ENCODE data around the gene MTA3. TPM values are rescaled to one million over a fixed set of nuclear protein-coding genes. Genes with fewer than 3 reads are reported as not detected.
"Not testable (repeated sequence)": the region's sequence is repeated elsewhere in the genome, so short reads cannot be mapped to it uniquely, and the experiment has no call there.

MTA3 gene
- polyA plus RNA-seq, 3 donors from 2014 or later: 3.8 to 7.5 (median 7.0) TPM

DNA sequence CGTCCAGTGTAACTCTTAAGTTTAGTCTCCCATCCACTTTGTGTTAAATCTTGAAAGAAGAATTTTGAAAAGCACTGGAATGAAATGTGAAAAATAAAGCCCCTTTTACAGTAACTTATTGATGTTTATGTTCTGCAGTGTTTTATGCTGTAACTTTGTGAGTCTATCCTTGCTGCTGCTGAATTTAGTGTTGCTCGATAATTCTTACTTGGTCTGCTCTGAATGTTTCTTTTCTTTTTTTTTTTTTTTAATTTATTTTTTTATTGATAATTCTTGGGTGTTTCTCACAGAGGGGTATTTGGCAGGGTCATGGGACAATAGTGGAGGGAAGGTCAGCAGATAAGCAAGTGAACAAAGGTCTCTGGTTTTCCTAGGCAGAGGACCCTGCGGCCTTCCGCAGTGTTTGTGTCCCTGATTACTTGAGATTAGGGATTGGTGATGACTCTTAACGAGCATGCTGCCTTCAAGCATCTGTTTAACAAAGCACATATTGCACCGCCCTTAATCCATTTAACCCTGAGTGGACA is 36.0 kb downstream of the MTA3 start:
- not testable (repeated sequence) for H3K4me3 Mint-ChIP-seq; H3K4me1 Mint-ChIP-seq; H3K9me3 Mint-ChIP-seq; DNase-seq; H3K27ac Mint-ChIP-seq; H3K36me3 Mint-ChIP-seq; H3K27me3 Mint-ChIP-seq (ENCODE audit: low read depth in 3 of 3)

DNA sequence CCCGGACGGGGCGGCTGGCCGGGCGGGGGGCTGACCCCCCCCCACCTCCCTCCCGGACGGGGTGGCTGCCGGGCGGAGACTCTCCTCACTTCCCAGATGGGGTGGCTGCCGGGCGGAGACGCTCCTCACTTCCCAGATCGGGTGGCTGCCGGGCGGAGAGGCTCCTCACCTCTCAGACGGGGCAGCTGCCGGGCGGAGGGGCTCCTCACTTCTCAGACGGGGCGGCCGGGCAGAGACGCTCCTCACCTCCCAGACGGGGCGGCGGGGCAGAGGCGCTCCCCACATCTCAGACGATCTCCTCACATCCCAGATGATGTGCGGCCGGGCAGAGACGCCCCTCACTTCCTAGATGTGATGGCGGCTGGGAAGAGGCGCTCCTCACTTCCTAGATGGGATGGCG is 37.7 kb downstream of the MTA3 start:
- H3K9me3 Mint-ChIP-seq; DNase-seq; H3K27me3 Mint-ChIP-seq (ENCODE audit: low read depth in 3 of 3); H3K4me3 Mint-ChIP-seq; H3K4me1 Mint-ChIP-seq; H3K27ac Mint-ChIP-seq: not testable (repeated sequence)
- peaks cover 9 to 13% (median 9%) of the 10 kb centered on the region in 3 donors for H3K36me3 Mint-ChIP-seq

DNA sequence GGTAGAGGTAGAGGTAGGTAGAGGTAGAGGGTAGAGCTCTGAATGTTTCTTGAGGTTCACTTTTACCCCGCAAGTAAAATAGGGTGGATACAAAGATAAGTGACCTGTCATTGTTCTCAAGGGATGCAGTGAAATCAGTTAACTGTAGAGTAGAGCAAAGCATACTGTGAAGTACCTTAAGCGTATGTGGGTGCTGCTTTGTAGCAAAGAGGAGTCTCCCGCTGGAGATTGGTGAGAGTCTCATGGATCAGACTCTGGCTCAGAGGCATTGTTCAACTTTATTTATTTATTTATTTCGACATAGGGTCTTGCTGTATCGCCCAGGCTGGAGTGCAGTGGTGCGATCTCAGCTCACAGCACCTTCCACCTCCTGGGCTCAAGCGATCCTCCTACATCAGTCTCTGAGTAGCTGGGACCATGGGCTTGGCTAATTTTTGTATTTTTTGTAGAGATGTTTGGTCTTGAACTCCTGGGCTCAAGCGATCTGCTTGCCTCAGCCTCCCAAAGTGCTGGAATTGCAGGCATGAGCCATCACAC is 38.7 kb downstream of the MTA3 start:
- Mint-ChIP-seq H3K9me3 (no peaks in the 10 kb centered on the region), H3K36me3 (peaks cover 9 to 21% (median 13%) of the 10 kb centered on the region in 3 donors)

DNA sequence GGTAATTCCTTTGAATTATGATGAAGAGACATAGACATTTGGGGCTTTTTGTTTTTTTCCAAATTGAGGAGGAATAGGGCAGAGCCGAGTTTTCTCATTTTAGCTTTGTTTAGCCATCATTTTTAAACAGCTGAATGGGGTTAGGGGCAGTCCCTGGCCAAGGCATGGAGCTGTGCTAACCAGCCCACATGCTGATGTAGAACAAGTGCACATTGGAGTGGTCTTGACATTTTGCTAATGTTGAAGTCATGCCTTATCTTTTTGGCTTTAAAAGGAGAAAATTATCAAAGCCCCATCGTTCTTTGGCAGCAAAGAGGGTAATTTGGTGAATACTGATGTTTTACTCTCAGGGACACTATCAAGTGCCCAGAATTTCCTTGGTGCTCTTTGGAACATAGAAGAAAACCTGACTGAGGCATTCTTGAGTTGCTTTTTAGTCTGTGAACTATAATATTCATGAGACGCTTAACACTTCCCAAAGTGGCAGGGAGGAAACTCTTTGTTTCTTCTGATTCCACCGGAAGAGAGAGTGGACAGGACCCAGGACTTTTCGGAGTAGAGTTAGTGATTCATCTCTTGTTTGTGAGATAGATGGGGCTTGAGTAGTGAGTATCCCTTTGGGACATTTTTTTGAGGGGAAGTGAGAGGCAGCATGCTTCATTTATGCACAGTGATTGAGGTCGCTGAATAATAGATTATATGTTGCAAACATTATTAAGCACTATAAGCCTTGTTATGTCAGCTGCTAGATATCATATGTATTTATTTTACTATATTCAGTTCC is 45.0 kb downstream of the MTA3 start:
- Mint-ChIP-seq H3K4me3 (no peak overlapping the region), H3K27ac (no peak overlapping the region), H3K27me3 (ENCODE audit: low read depth in 3 of 3) (no peaks in the 10 kb centered on the region), H3K36me3 (peaks cover 13 to 24% (median 18%) of the 10 kb centered on the region in 3 donors), H3K9me3 (no peaks in the 10 kb centered on the region), H3K4me1 (no peaks in the 10 kb centered on the region)
- DNase-seq: no peak

More for the DNA sequence above, 38.7 kb downstream of the MTA3 start:
- DNase-seq: no peak
- Mint-ChIP-seq H3K27ac (no peak overlapping the region), H3K4me3 (no peak overlapping the region), H3K27me3 (ENCODE audit: low read depth in 3 of 3) (no peaks in the 10 kb centered on the region), H3K4me1 (no peaks in the 10 kb centered on the region)

DNA sequence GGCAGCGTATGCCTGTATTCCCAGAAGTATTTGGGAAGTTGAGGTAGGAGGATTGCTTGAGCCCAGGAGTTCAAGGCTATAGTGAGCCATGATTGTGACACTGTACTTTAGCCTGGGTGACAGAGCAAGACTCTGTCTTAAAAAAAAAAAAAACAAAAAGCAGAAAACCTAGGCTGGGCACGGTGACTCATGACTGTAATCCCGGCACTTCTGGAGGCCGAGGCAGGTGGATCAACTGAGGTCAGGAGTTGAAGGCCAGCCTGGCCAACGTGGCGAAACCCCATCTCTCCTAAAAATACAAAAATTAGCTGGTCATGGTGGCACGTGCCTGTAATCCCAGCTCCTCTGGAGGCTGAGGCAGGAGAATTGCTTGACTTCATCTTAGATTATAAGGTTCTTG is 46.4 kb downstream of the MTA3 start:
- Mint-ChIP-seq H3K9me3 (no peaks in the 10 kb centered on the region), H3K36me3 (peaks cover 15 to 23% (median 22%) of the 10 kb centered on the region in 3 donors), H3K27me3 (ENCODE audit: low read depth in 3 of 3) (no peaks in the 10 kb centered on the region), H3K4me3 (no peak overlapping the region), H3K27ac (no peak overlapping the region), H3K4me1 (no peaks in the 10 kb centered on the region)
- no peak for DNase-seq

DNA sequence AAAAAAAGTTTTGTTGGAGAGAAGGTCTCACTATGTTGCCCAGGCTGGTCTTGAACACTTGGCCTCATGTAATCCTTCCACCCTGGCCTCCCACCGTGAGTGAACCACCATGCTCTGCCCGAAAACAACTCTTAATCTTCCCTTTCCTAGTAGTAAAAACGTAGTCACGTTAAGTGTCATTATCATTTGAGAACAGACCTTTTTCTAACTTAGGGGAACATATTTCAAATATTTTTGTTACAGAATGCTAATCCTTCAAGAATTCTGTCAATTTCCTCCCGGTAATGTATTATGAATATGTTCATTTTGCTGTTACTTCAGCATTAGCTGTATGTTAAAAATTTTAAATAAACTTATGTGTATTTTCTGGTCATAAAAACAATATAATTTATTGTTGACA is 49.7 kb downstream of the MTA3 start:
- Mint-ChIP-seq H3K9me3 (no peaks in the 10 kb centered on the region), H3K27ac (no peak overlapping the region), H3K27me3 (ENCODE audit: low read depth in 3 of 3) (no peaks in the 10 kb centered on the region), H3K4me3 (no peak overlapping the region), H3K4me1 (no peaks in the 10 kb centered on the region), H3K36me3 (peaks cover 9 to 10% (median 10%) of the 10 kb centered on the region in 3 donors)
- DNase-seq: no peak

DNA sequence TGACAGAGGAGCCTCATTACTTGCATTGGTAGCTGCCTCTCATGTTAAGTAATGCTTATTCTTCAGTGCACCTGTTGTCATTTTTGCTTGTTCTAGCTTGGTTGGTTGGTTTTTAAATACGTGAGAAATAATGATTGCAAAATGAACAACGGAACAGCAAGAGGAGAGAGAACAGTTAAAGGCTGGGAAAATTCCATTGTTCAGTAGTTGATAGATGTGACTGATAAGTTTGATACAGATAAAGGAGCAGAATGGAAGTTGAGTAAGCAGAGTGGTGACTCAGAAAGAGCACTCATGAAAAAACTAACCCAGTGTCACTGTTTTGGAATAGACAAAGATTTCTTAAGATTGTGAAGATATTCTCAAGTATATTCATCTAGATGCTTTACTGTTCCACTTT is 50.5 kb downstream of the MTA3 start:
- no peak for DNase-seq
- Mint-ChIP-seq H3K27ac (no peak overlapping the region), H3K9me3 (no peaks in the 10 kb centered on the region), H3K36me3 (peaks cover 9 to 10% (median 10%) of the 10 kb centered on the region in 3 donors), H3K4me1 (no peaks in the 10 kb centered on the region), H3K27me3 (ENCODE audit: low read depth in 3 of 3) (no peaks in the 10 kb centered on the region), H3K4me3 (no peak overlapping the region)

DNA sequence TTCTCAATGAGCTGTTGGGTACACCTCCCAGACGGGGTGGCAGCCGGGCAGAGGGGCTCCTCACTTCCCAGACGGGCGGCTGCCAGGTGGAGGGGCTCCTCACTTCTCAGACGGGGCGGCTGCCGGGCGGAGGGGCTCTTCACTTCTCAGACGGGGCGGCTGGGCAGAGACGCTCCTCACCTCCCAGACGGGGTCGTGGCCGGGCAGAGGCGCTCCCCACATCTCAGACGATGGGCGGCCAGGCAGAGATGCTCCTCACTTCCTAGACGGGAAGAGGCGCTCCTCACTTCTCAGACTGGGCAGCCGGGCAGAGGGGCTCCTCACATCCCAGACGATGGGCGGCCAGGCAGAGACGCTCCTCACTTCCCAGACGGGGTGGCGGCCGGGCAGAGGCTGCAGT is 53.2 kb downstream of the MTA3 start:
- H3K4me3 Mint-ChIP-seq; H3K27me3 Mint-ChIP-seq (ENCODE audit: low read depth in 3 of 3); H3K9me3 Mint-ChIP-seq; H3K4me1 Mint-ChIP-seq; H3K27ac Mint-ChIP-seq; DNase-seq: not testable (repeated sequence)
- peaks cover 9 to 10% (median 10%) of the 10 kb centered on the region in 3 donors for H3K36me3 Mint-ChIP-seq

DNA sequence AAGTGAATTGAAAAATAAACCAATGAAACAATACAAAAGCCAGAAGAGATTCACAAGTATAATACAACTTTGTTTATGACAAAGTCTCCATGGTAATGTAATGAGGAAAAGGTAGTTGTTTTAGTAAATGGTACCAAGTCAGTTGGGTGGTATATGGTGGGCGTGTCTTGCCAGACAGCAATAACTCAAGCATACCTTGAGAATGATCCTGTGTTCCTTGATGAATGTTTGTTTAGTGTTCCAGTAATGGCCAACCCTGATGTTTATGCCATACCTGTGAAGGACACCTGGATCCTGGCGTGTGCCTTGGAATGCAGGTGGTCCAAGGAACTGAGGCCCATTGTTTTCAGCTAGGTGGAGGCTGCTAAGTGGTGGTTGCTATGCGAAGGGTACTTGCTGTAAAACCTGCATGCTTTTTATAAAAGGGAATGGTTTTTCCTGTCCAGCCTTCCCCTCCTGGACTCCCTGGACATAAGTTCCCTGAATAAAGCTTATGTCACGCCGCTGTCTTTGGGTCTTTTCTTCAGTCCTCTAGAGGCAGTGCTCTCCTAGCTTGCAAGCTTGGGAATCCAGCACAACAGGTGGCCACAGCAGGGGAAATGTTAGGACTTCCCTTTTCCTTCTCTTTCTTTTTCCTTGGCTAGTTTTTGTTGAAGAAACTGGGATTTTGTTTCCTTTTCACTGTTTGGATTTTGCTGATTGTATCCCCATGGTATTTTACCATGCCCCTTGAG is 54.7 kb downstream of the MTA3 start:
- no peak for DNase-seq
- Mint-ChIP-seq H3K27ac (no peak overlapping the region), H3K4me1 (no peaks in the 10 kb centered on the region), H3K27me3 (ENCODE audit: low read depth in 3 of 3) (peaks cover 0 to 6% (median 0%) of the 10 kb centered on the region in 3 donors), H3K9me3 (no peaks in the 10 kb centered on the region), H3K4me3 (no peak overlapping the region), H3K36me3 (peaks cover 11 to 13% (median 12%) of the 10 kb centered on the region in 3 donors)

DNA sequence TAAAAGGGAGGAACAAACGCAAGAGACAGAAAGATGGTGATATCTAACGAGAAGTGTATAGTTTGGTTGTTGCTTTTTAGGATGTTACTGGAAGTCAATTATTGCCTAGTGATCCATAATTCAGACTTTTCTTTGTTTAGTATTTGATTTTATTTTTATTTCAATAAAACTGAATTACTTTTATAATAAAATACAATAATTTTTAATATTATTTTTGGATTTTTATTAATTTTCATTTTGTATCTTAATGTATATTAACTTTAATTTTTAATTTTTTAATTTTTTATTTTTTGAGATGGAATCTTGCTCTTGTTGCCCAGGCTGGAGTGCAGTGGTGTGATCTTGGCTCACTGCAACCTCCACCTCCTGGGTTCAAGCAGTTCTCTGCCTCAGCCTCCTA is 55.6 kb downstream of the MTA3 start:
- no peaks in the 10 kb centered on the region for H3K9me3 Mint-ChIP-seq
- no peak overlapping the region for H3K4me3 Mint-ChIP-seq
- no peaks in the 10 kb centered on the region for H3K4me1 Mint-ChIP-seq
- no peak overlapping the region for H3K27ac Mint-ChIP-seq
- H3K27me3 Mint-ChIP-seq (ENCODE audit: low read depth in 3 of 3): peaks cover 0 to 6% (median 0%) of the 10 kb centered on the region in 3 donors
- peaks cover 8 to 10% (median 8%) of the 10 kb centered on the region in 3 donors for H3K36me3 Mint-ChIP-seq
- DNase-seq: no peak

DNA sequence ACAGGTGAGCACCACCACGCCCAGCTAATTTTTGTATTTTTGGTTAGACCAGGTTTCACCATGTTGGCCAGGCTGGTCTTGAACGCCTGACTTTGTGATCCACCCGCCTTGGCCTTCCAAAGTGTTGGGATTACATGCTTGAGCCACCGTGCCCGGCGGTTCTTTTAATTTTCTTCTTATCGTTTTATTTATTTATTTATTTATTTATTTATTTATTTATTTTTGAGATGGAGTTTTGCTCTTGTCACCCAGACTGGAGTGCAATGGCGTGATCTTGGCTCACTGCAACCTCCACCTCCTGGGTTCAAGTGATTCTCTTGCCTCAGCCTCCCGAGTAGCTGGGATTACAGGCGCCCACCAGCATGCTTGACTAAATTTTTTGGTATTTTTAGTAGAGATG is 59.6 kb downstream of the MTA3 start:
- not testable (repeated sequence) for H3K4me1 Mint-ChIP-seq; H3K4me3 Mint-ChIP-seq; H3K27me3 Mint-ChIP-seq (ENCODE audit: low read depth in 3 of 3); H3K27ac Mint-ChIP-seq; DNase-seq; H3K36me3 Mint-ChIP-seq; H3K9me3 Mint-ChIP-seq

DNA sequence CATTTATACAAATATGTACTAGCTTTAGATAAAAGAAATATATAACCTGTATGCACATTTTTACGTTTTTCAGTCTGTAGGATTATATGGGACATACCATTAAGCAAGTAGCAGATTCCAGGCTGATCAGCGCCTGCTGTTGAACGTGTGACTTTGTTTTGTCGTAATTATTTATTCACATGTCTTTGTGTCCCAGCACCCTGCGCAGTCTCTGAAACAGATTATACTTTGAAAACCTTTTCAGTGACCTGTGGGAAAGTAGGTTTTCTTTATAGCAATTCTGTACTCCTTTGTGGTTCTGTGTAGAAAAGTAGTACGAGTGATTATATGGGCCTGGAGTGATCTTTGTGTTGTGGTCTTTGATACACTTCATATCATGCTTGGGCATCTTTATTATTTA is 68.5 kb downstream of the MTA3 start:
- no peak for DNase-seq
- Mint-ChIP-seq H3K9me3 (no peaks in the 10 kb centered on the region), H3K27me3 (ENCODE audit: low read depth in 3 of 3) (peaks cover 0 to 2% (median 0%) of the 10 kb centered on the region in 3 donors), H3K4me1 (no peaks in the 10 kb centered on the region), H3K36me3 (peaks cover 0 to 3% (median 0%) of the 10 kb centered on the region in 3 donors), H3K27ac (no peak overlapping the region), H3K4me3 (no peak overlapping the region)

DNA sequence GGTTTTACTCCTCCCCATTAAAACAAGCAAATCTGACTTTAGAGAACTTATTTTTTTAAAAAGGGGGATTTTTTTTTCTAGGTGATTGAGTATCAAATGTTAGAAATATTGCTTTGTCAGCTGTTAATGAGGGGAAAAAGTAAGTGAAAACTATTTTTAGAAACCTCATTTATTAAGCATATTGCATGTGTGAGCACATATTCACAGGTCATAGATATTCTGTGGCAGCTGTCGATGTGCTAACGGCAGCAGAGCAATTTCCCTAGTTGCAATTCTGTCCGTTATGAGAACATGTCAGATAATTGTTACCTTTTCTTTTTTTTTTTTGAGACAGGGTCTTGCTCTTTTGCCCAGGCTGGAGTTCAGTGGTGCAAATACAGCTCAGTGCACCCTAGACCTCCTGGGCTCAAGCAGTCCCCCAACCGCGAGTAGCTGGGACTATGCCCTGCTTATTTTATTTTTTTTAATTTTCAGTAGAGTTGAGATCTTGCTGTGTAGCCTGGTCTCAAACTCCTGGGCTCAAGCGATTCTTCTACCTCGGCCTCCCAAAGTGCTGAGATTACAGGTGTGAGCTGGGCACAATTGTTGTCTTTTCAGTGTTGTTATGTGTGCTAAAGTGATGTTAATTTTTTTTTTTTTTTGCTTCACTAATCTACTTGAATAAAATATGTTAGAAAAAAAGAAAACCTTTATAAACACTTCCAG is 69.8 kb downstream of the MTA3 start:
- no peak overlapping the region for H3K4me3 Mint-ChIP-seq
- H3K36me3 Mint-ChIP-seq: peaks cover 0 to 4% (median 3%) of the 10 kb centered on the region in 3 donors
- no peak overlapping the region for H3K27ac Mint-ChIP-seq
- H3K9me3 Mint-ChIP-seq: no peaks in the 10 kb centered on the region
- peaks cover 0 to 2% (median 0%) of the 10 kb centered on the region in 3 donors for H3K27me3 Mint-ChIP-seq (ENCODE audit: low read depth in 3 of 3)
- no peak for DNase-seq
- H3K4me1 Mint-ChIP-seq: no peaks in the 10 kb centered on the region
